HG02763 (cell line): ENCODE measurements around the gene CD300LG.
"Not testable (repeated sequence)": the region's sequence is repeated elsewhere in the genome, so short reads cannot be mapped to it uniquely, and the experiment has no call there.

Experiments used
- ATAC-seq: cut with Tn5 transposase; IDR thresholded peaks from one replicate; pipeline ENCODE4 v1.9.1; 2021; ENCODE audit warnings: mild to moderate bottlenecking, moderate library complexity; ENCODE audit not compliant: unreplicated experiment

The CD300LG gene

DNA sequence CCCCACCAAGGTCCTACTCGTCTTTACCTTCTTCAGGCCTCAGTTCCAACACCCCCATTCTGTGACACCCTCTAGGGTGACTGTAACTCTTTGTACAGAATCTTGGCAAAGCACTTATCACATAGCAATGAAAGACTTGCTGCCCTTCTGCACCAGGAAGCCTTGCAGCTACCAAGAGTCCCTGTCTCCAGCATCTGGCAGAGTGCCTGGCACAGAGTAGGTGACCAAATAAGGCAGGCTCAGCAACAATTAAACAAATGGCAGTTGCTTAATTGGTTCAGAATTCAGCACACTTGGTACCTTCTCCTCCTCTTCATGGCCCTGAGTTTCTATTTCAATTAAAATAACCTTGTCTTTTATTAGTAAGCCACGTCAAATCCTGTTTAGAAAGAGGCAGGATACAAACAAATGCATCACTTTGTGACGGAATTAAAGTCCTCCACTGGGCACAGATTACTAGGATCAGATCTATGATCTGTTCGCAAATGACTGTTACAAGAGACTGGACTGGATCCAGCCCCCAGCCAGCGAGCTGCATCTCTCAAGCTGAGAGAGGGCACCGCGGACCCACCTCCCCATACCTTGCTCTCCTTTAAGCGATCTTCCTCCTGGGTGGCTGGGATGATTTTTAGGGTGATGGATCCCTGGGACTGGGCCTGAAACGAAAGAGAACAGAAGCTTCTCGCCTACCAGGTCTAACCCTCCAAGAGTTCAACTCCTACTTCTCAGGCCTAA, 23.5 kb upstream of the CD300LG start:
- no peak for ATAC-seq

DNA sequence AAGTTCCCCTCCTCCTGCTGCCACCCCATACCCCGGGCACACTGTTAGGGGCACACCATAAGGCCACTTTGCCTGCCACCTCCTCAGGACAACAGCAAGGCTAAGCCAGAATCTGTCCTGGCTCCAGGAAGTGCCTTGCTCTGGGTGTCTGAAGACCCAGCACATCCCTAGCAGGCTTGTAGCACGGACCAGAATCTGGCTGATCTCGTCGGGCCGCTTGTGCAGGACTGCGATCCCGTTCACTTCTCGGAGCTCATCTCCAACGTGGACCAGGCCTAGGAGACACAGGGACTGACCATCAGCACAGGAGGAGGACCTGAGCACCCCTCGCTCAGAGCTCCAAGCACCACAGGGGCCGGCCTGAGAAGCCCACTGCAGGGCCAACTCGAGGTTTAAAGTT, 21.4 kb upstream of the CD300LG start:
- no peak for ATAC-seq

DNA sequence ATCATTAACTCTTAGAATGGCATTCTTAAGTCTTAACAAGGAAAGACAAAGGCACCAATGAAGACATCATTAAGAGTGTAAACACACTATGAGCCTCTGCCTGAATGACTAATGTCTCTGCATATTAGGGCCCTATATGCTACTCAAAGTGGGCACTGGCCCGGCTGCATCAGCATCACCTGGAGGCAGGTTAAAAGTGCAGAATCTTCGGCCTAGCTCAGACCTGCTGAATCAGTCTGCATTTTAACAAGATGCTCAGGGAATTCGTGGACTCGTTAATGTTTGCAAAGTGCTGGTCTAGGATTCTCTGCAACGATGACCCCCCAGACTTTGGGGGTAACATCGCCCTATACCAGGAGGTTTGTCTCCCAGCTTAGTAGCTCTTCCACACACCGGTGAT, 20.8 kb upstream of the CD300LG start:
- no peak for ATAC-seq

DNA sequence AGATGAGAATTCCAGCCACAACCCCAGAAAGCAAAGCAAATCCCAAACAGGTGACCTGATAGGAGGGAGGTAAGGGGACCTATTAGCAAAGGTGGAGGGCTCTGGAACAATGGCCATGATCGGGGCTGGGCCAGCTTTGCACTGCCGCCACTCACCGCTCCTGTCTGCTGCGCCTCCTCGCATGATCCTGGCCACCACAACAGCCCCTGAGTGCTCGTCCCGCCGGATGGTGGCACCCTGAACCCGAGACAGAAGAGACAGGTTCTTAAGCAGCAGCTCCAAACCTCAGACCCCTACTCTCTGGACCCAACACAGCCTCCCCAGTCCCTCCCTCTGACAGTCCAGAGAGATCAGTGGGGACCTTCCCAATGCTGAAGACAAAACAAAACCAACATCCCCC, 19.4 kb upstream of the CD300LG start:
- ATAC-seq, result no peak

DNA sequence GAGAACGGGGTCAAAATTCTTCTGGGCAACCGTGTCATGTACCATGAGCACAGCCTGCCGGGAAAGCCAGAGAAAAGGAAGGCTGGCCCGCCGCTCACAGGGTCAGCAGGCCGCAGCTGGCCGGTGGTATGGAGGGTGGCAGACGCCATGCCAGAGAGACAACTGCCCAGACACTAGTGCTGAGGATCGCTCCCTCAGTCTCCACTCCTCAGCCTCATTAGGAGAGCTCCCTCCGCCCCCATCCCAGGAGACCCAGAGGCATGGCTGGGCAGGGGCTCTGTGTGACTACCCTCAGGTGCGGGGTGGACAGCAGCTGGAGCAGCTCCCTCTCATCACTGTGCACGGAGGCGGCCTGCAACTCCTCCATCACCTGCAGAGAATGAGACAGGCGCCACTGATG, 17.2 kb upstream of the CD300LG start:
- no peak for ATAC-seq

- no peak for ATAC-seq
Observed at GRCh38 chr17:43830510-43831140, 16.4 kb upstream of the CD300LG start.

GRCh38 chr17:43831633-43832032, 15.3 kb upstream of the CD300LG start:
- ATAC-seq, result no peak

GRCh38 chr17:43832168-43832975, 14.6 kb upstream of the CD300LG start:
- no peak for ATAC-seq

DNA sequence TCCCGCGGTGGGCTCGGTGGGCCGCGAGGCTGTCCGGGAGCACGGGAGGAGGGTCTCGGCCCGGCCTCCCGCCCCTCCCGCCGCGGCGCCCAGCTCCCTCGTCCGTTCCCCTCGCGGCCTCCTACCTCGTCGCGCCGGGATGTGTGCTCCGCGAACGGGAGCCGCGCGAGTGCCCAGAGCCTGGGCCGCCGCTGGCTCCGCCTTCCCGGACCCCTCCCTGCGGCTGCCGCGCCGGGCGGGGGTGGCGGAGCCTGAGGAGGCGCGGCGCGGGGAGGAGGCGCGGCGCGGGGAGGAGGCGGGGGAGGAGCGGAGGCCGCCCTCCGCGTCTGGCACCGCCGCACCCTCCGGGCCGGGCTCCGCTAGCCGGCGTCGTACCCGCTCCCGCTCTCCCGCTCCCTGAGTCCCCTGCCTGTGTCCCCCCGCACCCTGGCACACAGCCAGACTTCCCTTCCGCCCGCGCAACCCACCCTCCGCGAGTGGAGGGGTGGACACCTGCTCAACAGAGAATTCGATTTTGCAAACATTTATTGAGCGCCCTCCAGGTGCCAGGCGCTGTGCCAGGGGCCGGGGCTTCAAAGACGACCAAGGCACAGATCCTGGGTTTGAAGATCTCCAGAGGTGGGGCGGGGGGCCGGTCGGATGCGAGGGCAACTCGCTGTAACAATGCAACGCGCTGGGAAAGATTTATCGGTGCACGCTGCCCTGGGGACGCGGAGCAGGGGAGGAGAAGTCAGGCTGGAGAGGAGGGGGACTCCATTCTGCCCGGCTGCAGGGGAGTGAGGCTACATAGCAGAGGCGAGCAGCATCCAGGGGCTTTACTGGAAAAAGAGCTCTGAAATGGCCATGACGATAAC, 13.8 kb upstream of the CD300LG start, which contains the start of gene MPP3:
MPP3 (minus strand) TSS at position 171 of the 854 bp plus-strand sequence. CDS start 1,240 bp downstream, outside the sequence.
- ATAC-seq, result no peak

DNA sequence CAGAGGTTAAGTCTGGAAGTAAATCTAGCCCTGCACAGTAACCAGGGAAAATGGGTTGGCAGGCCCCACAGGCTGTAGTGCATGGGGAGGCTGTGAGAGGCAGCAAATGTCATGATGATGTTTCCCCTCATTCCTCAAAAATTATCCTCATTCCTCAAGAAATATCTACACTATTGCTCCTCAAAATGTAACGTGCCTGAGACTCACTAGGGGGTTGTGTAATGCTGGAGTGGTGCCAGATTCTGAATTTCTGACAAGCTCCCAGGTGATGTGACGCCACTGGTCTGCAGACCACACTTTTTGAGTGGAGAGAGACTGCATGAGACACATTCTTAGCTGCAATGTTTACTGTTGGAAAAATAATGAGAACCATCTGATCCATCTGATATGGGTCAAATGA, 12.9 kb upstream of the CD300LG start:
- ATAC-seq, result no peak

- no peak for ATAC-seq
Observed at GRCh38 chr17:43839670-43840108, 7.3 kb upstream of the CD300LG start.

- no peak for ATAC-seq
Observed at GRCh38 chr17:43840814-43841213, 6.2 kb upstream of the CD300LG start.

DNA sequence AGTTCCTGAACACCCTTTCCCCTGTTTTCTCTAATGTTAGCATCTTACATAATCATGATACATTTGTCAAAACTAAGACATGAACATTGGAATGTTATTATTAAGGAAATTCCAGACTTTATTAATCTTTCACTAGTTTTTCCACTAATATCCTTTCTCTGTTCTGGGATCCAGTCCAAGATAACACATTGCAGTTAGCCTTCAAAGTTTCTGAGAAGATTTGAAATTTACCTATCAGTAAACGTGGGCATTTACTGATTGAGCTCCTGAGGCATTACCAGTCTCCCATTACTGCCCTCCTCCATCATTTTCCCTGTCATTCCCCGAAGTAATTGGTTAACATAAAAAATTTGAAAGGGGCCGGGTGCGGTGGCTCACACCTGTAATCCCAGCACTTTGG, 5.7 kb upstream of the CD300LG start:
- ATAC-seq, result no peak

DNA sequence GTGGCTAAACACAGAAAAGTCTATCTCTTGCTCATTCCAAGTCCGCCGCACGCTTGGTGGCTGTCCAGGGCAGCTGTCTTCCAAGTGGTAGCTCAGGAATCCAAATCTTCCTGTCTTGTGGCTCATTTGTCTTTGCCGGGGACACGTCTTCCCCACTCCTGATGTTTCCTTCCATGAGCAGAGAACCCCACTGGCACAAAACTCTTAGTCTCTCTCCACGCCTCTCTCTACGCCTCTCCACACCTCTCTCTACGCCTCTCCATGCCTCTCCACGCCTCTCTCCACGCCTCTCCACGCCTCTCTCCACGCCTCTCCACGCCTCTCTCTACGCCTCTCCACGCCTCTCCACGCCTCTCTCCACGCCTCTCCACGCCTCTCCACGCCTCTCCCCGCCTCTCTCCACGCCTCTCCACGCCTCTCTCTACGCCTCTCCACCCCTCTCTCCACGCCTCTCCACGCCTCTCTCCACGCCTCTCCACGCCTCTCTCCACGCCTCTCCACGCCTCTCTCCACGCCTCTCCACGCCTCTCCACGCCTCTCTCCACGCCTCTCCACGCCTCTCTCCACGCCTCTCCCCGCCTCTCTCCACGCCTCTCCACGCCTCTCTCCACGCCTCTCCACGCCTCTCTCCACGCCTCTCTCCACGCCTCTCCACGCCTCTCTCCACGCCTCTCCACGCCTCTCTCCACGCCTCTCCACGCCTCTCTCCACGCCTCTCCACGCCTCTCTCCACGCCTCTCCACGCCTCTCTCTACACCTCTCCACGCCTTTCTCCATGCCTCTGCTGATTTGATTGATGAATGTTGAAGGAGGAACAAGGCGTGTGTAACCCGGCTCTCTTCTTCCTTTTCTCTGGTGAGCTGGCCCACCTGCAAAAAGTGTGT, 4.6 kb upstream of the CD300LG start:
- not testable (repeated sequence) for ATAC-seq

DNA sequence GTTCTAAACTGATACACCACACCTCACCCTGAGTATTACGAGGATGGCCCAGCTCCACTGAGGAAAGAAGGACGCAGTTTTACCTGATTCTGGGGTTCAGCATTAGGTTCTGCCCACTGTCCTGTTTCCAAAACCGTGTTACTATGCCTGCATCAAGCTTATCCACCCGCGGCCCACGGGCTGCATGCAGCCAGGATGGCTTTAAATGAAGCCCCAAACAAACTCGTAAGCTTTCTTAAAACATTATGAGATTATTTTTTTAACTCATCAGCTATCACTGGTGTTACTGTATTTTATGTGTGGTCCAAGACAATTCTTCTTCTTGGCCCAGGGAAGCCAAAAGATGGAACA, 4.0 kb upstream of the CD300LG start:
- no peak for ATAC-seq

GRCh38 chr17:43844241-43844640, 2.7 kb upstream of the CD300LG start:
- ATAC-seq, result no peak

DNA sequence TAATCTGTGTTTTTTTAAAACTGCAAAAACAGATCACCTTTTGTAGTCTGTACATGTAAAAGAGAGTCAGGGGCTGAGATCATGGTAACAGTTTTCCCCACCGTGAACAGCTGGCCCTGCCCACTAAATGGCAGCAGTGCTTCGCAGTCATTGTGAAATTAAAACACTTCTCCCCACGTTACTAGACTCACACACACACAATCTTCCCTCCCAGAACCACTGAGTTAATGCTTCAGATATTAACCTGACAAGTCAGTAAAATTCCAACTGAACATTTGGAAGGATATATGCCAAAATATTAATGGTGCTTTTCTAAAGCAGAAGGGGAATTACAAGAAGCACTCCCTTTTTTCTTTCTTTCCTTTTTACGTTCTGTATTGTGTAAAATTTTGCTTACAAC, 1.2 kb upstream of the CD300LG start:
- ATAC-seq, result no peak

DNA sequence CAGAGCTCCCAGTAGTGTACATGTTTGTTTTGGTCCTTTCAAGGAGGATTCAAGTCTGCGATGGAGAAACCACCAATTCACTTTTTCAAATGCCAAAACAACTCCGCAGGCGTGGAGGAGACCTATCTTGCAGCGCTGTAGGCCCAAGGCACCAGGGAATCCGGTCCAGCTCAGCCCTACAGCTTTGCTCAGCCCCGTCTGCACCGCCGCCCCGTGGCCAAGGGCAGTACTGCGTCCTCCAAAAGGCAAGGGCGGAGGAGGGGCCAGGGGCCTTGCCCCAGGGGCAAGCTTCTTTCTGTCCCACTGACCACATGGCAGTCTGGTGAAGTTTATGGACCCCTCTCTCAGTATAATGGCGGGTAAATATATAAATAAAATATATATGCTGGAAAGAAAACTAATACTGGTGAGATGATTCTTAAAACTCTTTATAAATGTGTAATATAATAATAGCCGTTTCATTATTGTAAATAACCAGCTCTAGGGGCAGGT, 709 bp upstream of the CD300LG start:
- no peak for ATAC-seq

DNA sequence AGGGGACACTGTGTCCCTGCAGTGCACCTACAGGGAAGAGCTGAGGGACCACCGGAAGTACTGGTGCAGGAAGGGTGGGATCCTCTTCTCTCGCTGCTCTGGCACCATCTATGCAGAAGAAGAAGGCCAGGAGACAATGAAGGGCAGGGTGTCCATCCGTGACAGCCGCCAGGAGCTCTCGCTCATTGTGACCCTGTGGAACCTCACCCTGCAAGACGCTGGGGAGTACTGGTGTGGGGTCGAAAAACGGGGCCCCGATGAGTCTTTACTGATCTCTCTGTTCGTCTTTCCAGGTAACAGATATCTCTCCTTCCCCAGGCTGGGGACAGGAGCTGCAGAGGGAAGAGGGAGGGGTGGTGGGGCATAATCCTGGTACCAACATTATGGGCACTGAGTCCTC, 1.6 kb downstream of the CD300LG start:
- no peak for ATAC-seq

DNA sequence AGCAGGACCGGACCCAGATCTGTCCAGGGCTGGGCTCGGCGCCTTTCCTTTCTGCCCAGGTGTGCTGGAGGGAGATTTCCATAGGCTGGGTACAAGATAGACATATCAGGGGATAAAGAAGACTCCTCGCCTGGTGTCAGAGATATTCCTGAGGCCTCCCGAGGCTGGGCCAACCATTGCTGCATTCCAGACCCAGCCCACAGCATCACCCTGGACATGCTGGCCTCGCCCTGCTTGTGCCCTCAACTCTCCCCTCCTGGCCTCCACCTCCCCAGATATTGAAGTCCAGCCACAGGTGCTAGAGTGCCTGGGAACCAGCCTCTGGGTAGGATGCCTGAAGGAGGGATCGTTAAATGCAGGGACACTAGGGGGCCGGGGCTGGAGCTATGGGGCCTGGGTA, 2.1 kb downstream of the CD300LG start:
- ATAC-seq, result no peak
